HG03280 (cell line): ENCODE measurements around the gene PIK3R3.

Experiments used
- ATAC-seq: cut with Tn5 transposase; IDR thresholded peaks from one replicate; pipeline ENCODE4 v1.9.1; 2021; ENCODE audit warnings: mild to moderate bottlenecking, moderate library complexity; ENCODE audit not compliant: unreplicated experiment

Gene PIK3R3

GRCh38 chr1:46132529-46133180 is at the start of gene PIK3R3:
Gene PIK3R3, minus strand, starts transcription at chr1:46132629. Its CDS starts 677 bp downstream, at chr1:46131952.
- ATAC-seq = peak; percentile 87

- no peak for ATAC-seq
These were observed 49.2 kb upstream of the PIK3R3 start for GRCh38 chr1:46181343-46182260.

- no peak for ATAC-seq
These were observed 47.7 kb upstream of the PIK3R3 start for GRCh38 chr1:46180082-46180616.

GRCh38 chr1:46179138-46180081 is 47.0 kb upstream of the PIK3R3 start:
- peak; percentile 46 for ATAC-seq

DNA sequence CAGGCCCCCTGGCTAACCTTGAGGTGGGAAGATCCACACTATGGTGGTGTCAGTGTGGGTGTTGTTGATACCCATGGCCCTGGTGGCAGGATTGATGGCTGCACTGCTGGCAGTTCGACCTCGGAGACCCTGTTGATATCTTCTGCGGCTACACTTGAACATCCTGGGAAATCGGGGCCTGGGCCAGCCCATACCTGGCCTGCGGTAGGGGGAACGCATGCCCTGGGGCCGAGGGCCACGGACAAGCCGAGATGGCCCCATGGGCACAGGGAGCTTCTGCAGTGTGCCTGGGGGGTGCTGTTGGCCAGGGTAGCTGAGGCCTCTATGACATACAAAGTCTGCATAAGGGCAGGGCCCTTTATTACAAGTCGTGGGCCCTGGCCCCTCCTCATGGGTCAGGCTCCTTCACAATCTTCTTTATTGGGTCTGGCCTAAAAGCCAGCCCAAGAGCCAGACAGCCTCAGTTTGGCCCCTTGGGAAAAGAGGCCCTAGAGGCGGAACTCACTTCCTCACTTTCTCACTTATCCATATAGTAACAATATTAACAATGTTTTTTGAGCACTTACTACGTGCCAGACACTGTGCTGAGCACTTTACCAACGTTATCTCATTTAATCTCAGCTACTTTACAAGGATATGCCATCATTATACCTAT is 43.9 kb upstream of the PIK3R3 start, which contains the start of gene P3R3URF:
Gene P3R3URF, minus strand, starts transcription at position 278 of the 655 bp plus-strand sequence. Its CDS starts 17 bp downstream, at position 261.
- ATAC-seq = no peak

- no peak for ATAC-seq
These were observed 42.8 kb upstream of the PIK3R3 start for GRCh38 chr1:46175243-46175642.

- no peak for ATAC-seq
These were observed 42.2 kb upstream of the PIK3R3 start, which contains the start of gene TSPAN1 for GRCh38 chr1:46174448-46175231. Gene TSPAN1, plus strand, starts transcription at chr1:46175087. Its CDS starts 6,021 bp downstream, at chr1:46181108.

GRCh38 chr1:46173361-46173856 is 41.0 kb upstream of the PIK3R3 start:
- ATAC-seq = no peak

DNA sequence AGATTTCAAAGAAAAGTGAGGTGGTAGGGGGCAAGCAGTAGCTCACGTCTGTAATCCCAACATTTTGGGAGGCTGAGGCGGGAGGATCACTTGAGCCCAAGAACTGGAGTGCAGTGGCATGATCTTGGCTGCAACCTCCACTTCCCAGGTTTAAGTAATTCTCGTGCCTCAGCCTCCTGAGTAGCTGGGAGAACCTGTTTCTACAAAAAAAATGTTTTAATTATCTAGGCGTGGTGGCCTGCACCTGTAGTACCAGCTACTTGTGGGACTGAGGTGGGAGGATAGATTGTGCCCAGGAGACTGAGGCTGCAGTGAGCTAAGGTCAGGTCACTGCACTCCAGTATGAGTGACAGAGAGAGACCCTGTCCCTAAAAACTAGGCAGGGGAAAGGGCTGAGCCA is 39.9 kb upstream of the PIK3R3 start:
- ATAC-seq = no peak

DNA sequence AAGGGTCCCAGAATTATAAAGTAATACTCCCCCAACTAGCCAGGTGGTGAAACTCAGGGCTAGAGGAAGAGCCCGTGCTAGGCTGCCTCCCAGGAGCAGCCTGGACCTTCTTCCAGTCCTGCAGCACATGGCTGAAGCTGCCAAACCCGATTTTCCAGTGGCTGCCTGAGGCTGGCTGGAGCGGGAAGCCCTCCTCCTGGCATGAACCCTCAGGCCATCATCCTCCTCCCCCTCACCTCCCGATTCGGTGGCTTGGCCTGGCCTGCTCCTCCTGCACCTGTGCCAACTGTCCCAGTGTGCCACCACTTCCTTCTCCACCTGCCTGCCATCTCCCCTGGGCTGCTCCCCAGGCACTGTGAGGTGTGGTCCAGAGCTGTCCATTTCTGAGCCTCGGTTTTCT is 39.4 kb upstream of the PIK3R3 start:
- no peak for ATAC-seq

DNA sequence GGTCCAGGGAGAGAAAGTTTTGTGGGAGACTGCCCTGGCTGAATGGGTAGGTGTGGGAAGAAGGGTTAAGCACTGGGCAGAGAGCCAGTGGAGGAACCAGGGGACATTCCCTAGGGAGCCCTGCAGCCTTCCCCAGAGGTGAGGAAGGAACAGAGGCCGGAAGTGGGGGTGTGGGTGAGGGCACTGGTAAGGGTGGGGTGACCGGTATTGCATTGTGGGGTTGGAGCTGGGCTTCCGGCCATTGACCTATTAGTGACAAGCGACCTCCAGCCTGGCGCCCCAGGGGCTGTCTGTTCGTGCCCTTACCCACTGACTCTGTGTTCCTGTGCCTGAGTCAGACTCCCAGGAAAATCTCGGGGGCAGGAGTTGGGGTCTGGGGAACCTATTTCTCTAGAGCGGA is 38.9 kb upstream of the PIK3R3 start:
- no peak for ATAC-seq

- ATAC-seq = no peak
These were observed 37.5 kb upstream of the PIK3R3 start for GRCh38 chr1:46169811-46170454.

DNA sequence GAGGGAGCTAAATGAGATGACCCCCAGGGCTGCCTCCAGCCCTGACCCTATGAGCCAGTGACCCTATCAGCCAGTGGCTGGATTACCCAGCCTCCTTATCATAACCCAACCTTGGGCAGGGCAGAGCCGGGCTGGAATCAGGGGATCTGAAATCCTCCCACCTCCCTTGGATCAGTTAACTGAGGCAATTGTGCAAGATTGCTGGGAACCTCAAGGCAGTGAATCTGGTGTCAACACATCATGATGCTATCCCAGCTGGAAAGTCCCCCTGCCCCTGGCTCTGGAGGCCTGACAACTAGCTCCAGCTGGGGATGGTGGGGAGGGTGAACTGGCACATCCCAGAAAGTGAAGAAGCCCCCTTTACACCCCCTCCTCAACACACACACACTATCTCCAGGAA is 36.0 kb upstream of the PIK3R3 start:
- no peak for ATAC-seq

DNA sequence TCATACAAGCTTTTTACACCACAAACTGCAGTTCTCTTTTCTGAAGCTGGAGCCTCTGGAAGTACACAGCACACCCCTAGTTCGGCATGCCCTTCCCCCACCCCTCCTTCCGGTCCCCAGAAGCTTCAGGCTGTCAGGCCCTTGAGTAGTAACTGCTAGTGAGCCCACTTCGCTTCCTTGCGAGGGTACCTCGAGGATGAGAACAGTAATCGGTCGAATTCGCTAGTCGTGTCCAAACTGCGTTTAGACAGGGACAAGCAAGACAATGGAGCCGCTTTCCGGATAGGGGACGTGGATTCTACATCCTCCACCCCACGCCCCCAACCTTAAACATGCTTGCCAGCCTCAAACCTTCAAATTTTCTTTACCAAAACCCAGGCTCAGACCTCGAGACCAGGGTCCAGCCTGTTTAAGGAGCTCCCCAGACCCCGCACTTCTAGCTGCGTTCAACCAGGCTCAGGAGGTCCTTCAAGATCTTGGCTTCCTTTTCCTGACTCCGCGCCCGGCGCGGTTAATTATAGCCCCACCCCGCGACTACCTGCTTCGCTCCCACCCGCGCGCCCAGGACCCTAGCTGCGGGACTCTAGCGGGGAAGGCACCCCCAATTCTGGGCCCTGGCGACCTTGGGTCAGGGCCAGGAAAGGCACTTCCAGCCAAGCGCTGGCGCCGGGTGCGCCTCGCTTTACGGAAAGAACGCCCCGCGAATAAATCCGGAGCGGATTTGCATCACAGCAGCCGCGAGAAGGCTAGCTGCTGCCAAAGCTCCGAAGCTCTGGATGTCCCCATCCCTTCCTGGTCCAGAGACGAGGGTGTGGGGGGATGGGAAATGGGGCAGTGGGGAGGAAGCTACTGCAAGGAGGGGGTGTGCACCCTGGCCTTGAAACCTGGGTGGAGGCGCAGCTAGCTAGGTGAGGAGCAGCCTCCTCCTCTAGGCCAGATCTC is 34.4 kb upstream of the PIK3R3 start:
- ATAC-seq = no peak

- no peak for ATAC-seq
These were observed 27.8 kb upstream of the PIK3R3 start for GRCh38 chr1:46160212-46160611.

DNA sequence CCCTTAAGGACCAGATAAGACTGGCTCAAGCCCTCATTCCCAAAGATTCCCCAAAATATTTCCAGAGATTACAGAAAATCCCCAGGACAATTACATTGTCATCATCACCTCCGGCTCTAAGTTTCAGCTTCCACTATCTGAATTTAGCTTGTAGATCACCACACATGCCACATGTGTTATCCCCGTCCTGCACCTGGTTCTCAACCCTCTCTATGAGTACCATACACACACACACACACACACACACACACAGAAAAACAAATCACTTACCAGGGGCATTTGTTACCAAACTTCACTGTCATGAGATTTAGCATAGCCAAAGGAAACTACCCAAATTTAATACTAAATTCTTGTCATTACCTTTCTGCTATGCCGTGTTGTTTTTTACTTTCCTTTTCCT is 27.1 kb upstream of the PIK3R3 start:
- no peak for ATAC-seq
